ENCODE data around the gene ARFGEF2. TPM values are rescaled to one million over a fixed set of nuclear protein-coding genes. Genes with fewer than 3 reads are reported as not detected.
A peak's percentile ranks its signal among the peaks of the same experiment; 100 is the strongest.

The ARFGEF2 gene
- total RNA-seq, 4 donors from 2014 or later: 25.6 to 41.0 (median 33.5) TPM

DNA sequence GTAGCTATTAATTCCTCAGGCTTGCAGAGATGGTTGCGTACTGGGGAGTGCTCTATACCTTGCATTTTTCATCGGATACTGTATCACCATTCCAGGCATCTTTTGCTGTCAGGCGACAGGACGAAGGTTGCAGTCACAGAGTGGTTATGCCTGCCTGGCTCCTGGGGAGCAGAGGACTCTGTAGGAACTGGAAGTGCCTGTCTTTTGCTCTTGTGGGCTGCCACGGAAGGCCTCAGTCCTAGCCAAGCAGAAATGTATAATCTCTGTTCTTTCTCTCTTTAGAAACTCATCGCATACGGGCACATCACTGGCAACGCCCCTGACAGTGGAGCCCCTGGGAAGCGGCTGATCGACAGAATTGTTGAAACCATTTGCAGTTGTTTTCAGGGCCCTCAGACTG is 29.5 kb downstream of the ARFGEF2 start:
- Histone ChIP-seq H3K27me3 (no peaks in the 10 kb centered on the region), H3K9me3 (no peaks in the 10 kb centered on the region), H3K4me3 (no peak overlapping the region), H3K27ac (peak overlapping the region in 1 of 4 donors; percentile 61), H3K4me1 (peaks cover under 1 to 17% of the 10 kb centered on the region in 2 donors), H3K36me3 (peaks cover 0 to 72% of the 10 kb centered on the region in 2 donors)
- ATAC-seq (no peak), DNase-seq (no peak)
- in situ Hi-C loops (cut with MboI; ENCODE audit: low sequenced_read_pairs in 4 of 4): no loop called here
- intact Hi-C loops (cut with DNase I; ENCODE audit: low total_unique reads): no loop called here
- TF ChIP-seq POLR2A (IDR thresholded peaks at IDR 0.05): no peak
- TF ChIP-seq, protein P1, sequence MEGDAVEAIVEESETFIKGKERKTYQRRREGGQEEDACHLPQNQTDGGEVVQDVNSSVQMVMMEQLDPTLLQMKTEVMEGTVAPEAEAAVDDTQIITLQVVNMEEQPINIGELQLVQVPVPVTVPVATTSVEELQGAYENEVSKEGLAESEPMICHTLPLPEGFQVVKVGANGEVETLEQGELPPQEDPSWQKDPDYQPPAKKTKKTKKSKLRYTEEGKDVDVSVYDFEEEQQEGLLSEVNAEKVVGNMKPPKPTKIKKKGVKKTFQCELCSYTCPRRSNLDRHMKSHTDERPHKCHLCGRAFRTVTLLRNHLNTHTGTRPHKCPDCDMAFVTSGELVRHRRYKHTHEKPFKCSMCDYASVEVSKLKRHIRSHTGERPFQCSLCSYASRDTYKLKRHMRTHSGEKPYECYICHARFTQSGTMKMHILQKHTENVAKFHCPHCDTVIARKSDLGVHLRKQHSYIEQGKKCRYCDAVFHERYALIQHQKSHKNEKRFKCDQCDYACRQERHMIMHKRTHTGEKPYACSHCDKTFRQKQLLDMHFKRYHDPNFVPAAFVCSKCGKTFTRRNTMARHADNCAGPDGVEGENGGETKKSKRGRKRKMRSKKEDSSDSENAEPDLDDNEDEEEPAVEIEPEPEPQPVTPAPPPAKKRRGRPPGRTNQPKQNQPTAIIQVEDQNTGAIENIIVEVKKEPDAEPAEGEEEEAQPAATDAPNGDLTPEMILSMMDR (IDR thresholded peaks at IDR 0.05 in 4 of 5, conservative IDR thresholded peaks at IDR 0.05 in 1 of 5): no peak

DNA sequence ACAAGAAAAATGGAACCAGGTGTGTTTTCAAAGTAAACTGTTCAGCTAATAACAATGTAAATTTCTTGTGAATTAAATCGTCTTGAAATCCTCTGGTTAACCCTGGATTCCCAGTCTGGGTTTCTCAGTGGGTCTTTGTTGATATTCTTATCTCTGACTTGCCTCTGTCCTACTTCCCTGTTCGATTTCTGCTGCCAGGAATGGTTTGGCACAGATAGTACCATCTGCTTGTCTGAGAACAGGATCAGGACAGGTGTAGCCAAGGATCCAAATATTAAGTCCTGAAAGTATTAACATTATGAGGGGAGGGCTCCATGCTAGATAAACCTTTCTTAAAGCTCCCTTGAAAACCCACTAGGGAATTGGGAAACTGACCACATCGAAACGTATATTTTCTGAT is 30.1 kb downstream of the ARFGEF2 start:
- in situ Hi-C loops (cut with MboI; ENCODE audit: low sequenced_read_pairs in 4 of 4) (no loop called here), intact Hi-C loops (cut with DNase I; ENCODE audit: low total_unique reads) (no loop called here)
- Histone ChIP-seq H3K27me3 (no peaks in the 10 kb centered on the region), H3K4me1 (peaks cover 0 to 16% of the 10 kb centered on the region in 2 donors), H3K4me3 (no peak overlapping the region), H3K9me3 (no peaks in the 10 kb centered on the region), H3K36me3 (peaks cover 0 to 78% of the 10 kb centered on the region in 2 donors), H3K27ac (peak overlapping the region in 1 of 4 donors; percentile 61)
- ATAC-seq: no peak
- DNase-seq: no peak
- TF ChIP-seq POLR2A (IDR thresholded peaks at IDR 0.05): no peak
- TF ChIP-seq, protein P1 (IDR thresholded peaks at IDR 0.05 in 4 of 5, conservative IDR thresholded peaks at IDR 0.05 in 1 of 5): no peak

DNA sequence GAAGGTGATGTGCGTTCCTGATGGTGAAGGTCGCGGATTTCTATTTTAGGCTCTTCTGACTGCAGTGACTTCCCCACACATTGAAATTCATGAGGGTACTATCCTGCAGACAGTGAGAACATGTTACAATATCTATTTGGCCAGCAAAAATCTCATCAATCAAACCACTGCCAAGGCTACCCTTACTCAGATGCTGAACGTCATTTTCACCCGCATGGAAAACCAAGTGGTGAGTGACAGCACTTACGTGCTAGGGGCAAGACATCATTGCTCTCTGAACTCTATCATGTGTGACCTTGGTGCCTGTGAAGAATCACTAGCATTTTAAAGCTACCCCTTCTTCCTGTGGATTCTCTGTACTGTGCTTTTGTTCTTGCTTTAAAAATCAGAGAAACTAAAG is 31.1 kb downstream of the ARFGEF2 start:
- no peak for ATAC-seq

DNA sequence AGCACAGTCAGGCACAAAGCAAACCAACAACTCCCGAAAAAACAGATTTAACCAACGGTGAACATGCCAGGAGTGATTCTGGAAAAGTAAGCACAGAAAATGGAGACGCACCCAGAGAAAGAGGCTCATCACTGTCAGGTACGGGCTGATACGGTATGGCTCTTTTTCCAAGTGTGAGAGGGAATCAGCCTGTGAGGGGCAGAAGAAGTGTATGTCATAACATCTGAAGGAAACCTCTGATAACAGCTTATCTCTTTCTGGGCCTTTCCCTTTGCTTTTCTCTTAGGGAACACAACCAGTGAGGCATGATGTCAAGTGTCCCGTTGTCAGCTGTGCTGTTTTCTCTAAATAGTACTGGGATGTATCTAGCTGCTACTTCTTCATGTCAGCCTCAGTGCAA is 32.1 kb downstream of the ARFGEF2 start:
- no peaks in the 10 kb centered on the region for H3K27me3 ChIP-seq
- DNase-seq (no peak), ATAC-seq (no peak)
- in situ Hi-C loops (cut with MboI; ENCODE audit: low sequenced_read_pairs in 4 of 4): no loop called here
- peaks cover 0 to 85% of the 10 kb centered on the region in 2 donors for H3K36me3 ChIP-seq
- no peak overlapping the region for H3K27ac ChIP-seq
- H3K4me1 ChIP-seq: peaks cover 0 to 12% of the 10 kb centered on the region in 2 donors
- intact Hi-C loops (cut with DNase I; ENCODE audit: low total_unique reads): no loop called here
- H3K9me3 ChIP-seq: no peaks in the 10 kb centered on the region
- H3K4me3 ChIP-seq: no peak overlapping the region
- TF ChIP-seq, protein P1 (IDR thresholded peaks at IDR 0.05 in 4 of 5, conservative IDR thresholded peaks at IDR 0.05 in 1 of 5): no peak
- TF ChIP-seq POLR2A (IDR thresholded peaks at IDR 0.05): no peak

More for the DNA sequence above, 31.1 kb downstream of the ARFGEF2 start:
- intact Hi-C loops (cut with DNase I; ENCODE audit: low total_unique reads): no loop called here
- H3K36me3 ChIP-seq: peaks cover 0 to 88% of the 10 kb centered on the region in 2 donors
- peaks cover 0 to 16% of the 10 kb centered on the region in 2 donors for H3K4me1 ChIP-seq
- in situ Hi-C loops (cut with MboI; ENCODE audit: low sequenced_read_pairs in 4 of 4): no loop called here
- TF ChIP-seq, protein P1 (IDR thresholded peaks at IDR 0.05 in 4 of 5, conservative IDR thresholded peaks at IDR 0.05 in 1 of 5): no peak
- no peak for TF ChIP-seq POLR2A (IDR thresholded peaks at IDR 0.05)
- no peaks in the 10 kb centered on the region for H3K27me3 ChIP-seq
- no peak overlapping the region for H3K4me3 ChIP-seq
- no peak for DNase-seq
- H3K9me3 ChIP-seq: no peaks in the 10 kb centered on the region
- no peak overlapping the region for H3K27ac ChIP-seq

- in situ Hi-C loops (cut with MboI; ENCODE audit: low sequenced_read_pairs in 4 of 4) (no loop called here), intact Hi-C loops (cut with DNase I; ENCODE audit: low total_unique reads) (no loop called here)
- Histone ChIP-seq H3K4me1 (peaks cover 0 to 6% of the 10 kb centered on the region in 2 donors), H3K4me3 (no peak overlapping the region), H3K27ac (no peak overlapping the region), H3K36me3 (peaks cover 0 to 76% of the 10 kb centered on the region in 2 donors), H3K9me3 (no peaks in the 10 kb centered on the region), H3K27me3 (no peaks in the 10 kb centered on the region)
- ATAC-seq (no peak), DNase-seq (no peak)
- TF ChIP-seq, protein P1 (IDR thresholded peaks at IDR 0.05 in 4 of 5, conservative IDR thresholded peaks at IDR 0.05 in 1 of 5): no peak
- no peak for TF ChIP-seq POLR2A (IDR thresholded peaks at IDR 0.05)
These were observed 34.5 kb downstream of the ARFGEF2 start for GRCh38 chr20:48956052-48956451.

Data from gastrocnemius medialis (tissue), 4 donors.